Measurements from ENCODE around the gene SYNJ2. TPM values are rescaled to one million over a fixed set of nuclear protein-coding genes. Genes with fewer than 3 reads are reported as not detected.

SYNJ2 gene
- total and polyA plus RNA-seq, 2 of the 4 experiments (the other 2 are of a cell fraction), result 40.8 to 45.2 TPM

DNA sequence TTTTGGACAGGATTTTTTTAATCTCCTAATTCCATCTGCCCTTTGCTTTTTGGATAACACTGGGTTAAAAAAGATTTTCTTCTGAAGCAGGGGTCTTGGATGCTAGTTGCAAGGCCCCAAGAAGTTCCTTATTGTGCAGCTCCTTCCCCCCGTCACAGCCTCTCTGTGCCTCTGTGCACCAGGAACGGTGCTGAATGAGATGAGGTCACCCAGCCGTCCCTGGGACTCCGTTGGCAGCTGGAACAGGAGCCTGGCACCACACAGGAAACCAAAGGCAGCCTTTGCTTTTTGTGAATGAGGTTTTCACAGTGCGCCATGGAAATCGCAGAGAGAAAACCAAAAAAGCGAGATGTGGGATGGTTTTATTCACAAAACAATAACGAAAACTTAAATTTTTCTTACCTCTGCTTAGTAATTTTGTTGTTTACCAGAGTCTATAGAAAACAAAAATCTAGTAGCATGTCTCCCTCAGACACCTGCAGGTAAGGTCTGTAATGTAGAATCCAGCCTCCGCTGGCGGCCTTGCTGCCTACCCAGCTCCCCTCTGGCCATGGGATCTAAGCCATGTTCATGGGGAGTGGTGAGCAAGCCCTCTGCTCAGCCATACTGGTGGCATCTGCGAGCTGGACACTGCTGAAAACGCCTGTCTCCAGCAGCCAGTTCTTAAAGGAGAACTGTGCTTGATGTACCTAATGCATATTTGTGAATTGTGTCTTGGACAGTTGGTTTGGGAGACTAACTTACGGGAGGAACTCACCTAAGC, 40.4 kb upstream of the SYNJ2 start:
- H2AK9ac ChIP-seq (replicated peaks; ENCODE audit: low read depth, low read length, poor library complexity), result no peak overlapping the region
- peaks cover 4% of the 10 kb centered on the region for H3K9me1 ChIP-seq (ENCODE audit: insufficient read depth, low read length)
- no peak overlapping the region for H3K4me3 ChIP-seq (ENCODE audit: insufficient read depth, low read depth, low read length)
- H3K27ac ChIP-seq (ENCODE audit: insufficient read depth, low read length), result no peak overlapping the region
- ChIA-PET CTCF (no interaction called here), POLR2A (ENCODE audit: unreplicated experiment) (no interaction called here)
- no peak overlapping the region for H2BK20ac ChIP-seq (ENCODE audit: low read depth, low read length)
- H3K14ac ChIP-seq (replicated peaks; ENCODE audit: low read depth, low read length), result no peak overlapping the region
- intact Hi-C loops (cut with micrococcal nuclease), result no loop called here
- peaks cover 67% of the 10 kb centered on the region for H3K36me3 ChIP-seq (ENCODE audit: control insufficient read depth, insufficient read depth, low read length)
- DNase-seq (no peak), ATAC-seq (ENCODE audit: low read depth) (no peak)
- in situ Hi-C loops (cut with MboI; ENCODE audit: low sequenced_read_pairs), result no loop called here
- no peak overlapping the region for H3K4ac ChIP-seq (ENCODE audit: low read depth, low read length)
- BruUV-seq (replicated peaks), result no TSS peak
- H2BK15ac ChIP-seq (ENCODE audit: low read depth, low read length), result no peak overlapping the region
- no peak overlapping the region for H3K18ac ChIP-seq (ENCODE audit: low read depth, low read length)
- H2BK5ac ChIP-seq (ENCODE audit: low read depth, low read length, poor library complexity, severe bottlenecking), result no peak overlapping the region
- H3K56ac ChIP-seq (ENCODE audit: extremely low read depth, insufficient read depth, low read length), result no peak overlapping the region
- H3K23ac ChIP-seq (ENCODE audit: low read depth, low read length), result no peak overlapping the region
- H3K4me2 ChIP-seq (ENCODE audit: low read depth, low read length), result no peak overlapping the region
- no peaks in the 10 kb centered on the region; the same call in 1 of the 2 replicates for H3K4me1 ChIP-seq (ENCODE audit: control insufficient read depth, insufficient read depth, low read length)
- H4K20me1 ChIP-seq (ENCODE audit: insufficient read depth, low read length), result no peaks in the 10 kb centered on the region
- dilution Hi-C loops (cut with HindIII; ENCODE audit: low sequenced_read_pairs, unreplicated experiment), result no loop called here
- WGBS, 2 experiments (ENCODE audit: extremely low coverage in 2 of 2, insufficient read length in 1 of 2), result 93% methylated on average over 4 of the region's 13 CpGs; no CpG with 5 or more reads in 1 of the 2 experiments
- no peaks in the 10 kb centered on the region for H3K27me3 ChIP-seq (ENCODE audit: control insufficient read depth, insufficient read depth, low read length)
- no peaks in the 10 kb centered on the region for H3K9me3 ChIP-seq (ENCODE audit: control insufficient read depth, insufficient read depth, low read length)
- H4K91ac ChIP-seq (ENCODE audit: insufficient read depth, low read depth, low read length), result no peak overlapping the region
- H3K9ac ChIP-seq (ENCODE audit: low read depth, low read length), result no peak overlapping the region
- TF ChIP-seq RFX5 (IDR thresholded peaks at IDR 0.05; ENCODE audit: low read depth, low read length), result no peak
- TF ChIP-seq, protein P1, sequence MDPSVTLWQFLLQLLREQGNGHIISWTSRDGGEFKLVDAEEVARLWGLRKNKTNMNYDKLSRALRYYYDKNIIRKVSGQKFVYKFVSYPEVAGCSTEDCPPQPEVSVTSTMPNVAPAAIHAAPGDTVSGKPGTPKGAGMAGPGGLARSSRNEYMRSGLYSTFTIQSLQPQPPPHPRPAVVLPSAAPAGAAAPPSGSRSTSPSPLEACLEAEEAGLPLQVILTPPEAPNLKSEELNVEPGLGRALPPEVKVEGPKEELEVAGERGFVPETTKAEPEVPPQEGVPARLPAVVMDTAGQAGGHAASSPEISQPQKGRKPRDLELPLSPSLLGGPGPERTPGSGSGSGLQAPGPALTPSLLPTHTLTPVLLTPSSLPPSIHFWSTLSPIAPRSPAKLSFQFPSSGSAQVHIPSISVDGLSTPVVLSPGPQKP (IDR thresholded peaks at IDR 0.05; ENCODE audit: borderline replicate concordance, low read depth, low read length), result no peak
- TF ChIP-seq CHD1 (IDR thresholded peaks at IDR 0.05; ENCODE audit: low read depth, low read length), result no peak
- TF ChIP-seq FOS (IDR thresholded peaks at IDR 0.05; ENCODE audit: low read depth, low read length), result no peak
- no peak for TF ChIP-seq SMC3 (IDR thresholded peaks at IDR 0.05; ENCODE audit: low read depth, low read length)
- TF ChIP-seq CEBPB (IDR thresholded peaks at IDR 0.05; ENCODE audit: low read depth, low read length), result no peak
- TF ChIP-seq MXI1 (IDR thresholded peaks at IDR 0.05; ENCODE audit: borderline replicate concordance, low read depth, low read length), result no peak
- no peak for TF ChIP-seq POLR2A (IDR thresholded peaks at IDR 0.05; ENCODE audit: low read depth, low read length)
- TF ChIP-seq RAD21 (IDR thresholded peaks at IDR 0.05; ENCODE audit: low read length), result no peak
- TF ChIP-seq NFE2L2 (IDR thresholded peaks at IDR 0.05; ENCODE audit: low read depth, low read length), result no peak
- no peak for TF ChIP-seq MAFK (IDR thresholded peaks at IDR 0.05; ENCODE audit: low read depth, low read length)
- no peak for TF ChIP-seq RCOR1 (IDR thresholded peaks at IDR 0.05; ENCODE audit: insufficient replicate concordance, low read length)
- H4K8ac ChIP-seq (ENCODE audit: low read depth in 2 of 2, low read length in 2 of 2), result no peak overlapping the region
- H2BK120ac ChIP-seq (ENCODE audit: low read depth, low read length), result no peak overlapping the region
- no peak overlapping the region for H2AFZ ChIP-seq (replicated peaks; ENCODE audit: low read length, poor library complexity)
- no peak overlapping the region for H4K5ac ChIP-seq (ENCODE audit: low read depth, low read length)
- H2AK5ac ChIP-seq (ENCODE audit: low read depth, low read length), result no peak overlapping the region
- H3K79me1 ChIP-seq (ENCODE audit: low read depth in 1 of 2, low read length in 2 of 2), result peaks cover 0 to 5% of the 10 kb centered on the region in 2 experiments; a peak in 3 of 4 replicates
